Keratinocyte (primary cell): ENCODE data around the gene CPA5.

Experiments used
- EZH2 ChIP-seq: IDR thresholded peaks from one replicate; pipeline ENCODE4 v1.6.1; 2012; ENCODE audit warnings: inconsistent platforms, mild to moderate bottlenecking, low read length, moderate library complexity
- TF ChIP-seq, protein P1 (sequence below), 3 experiments: IDR thresholded peaks in 1 of 3; conservative IDR thresholded peaks in 1 of 3; optimal IDR thresholded peaks in 1 of 3; 2 replicates in 2 of 3; 3 replicates in 1 of 3; pipeline versions ENCODE3 to v1.5.1; 2011; ENCODE audit warnings: low read length in 3 of 3, mild to moderate bottlenecking in 3 of 3, moderate library complexity in 2 of 3, control low read depth in 1 of 3, inconsistent platforms in 1 of 3; ENCODE audit not compliant: insufficient read depth in 2 of 3; ENCODE audit errors: extremely low read depth in 1 of 3

- TF ChIP-seq, protein P1, sequence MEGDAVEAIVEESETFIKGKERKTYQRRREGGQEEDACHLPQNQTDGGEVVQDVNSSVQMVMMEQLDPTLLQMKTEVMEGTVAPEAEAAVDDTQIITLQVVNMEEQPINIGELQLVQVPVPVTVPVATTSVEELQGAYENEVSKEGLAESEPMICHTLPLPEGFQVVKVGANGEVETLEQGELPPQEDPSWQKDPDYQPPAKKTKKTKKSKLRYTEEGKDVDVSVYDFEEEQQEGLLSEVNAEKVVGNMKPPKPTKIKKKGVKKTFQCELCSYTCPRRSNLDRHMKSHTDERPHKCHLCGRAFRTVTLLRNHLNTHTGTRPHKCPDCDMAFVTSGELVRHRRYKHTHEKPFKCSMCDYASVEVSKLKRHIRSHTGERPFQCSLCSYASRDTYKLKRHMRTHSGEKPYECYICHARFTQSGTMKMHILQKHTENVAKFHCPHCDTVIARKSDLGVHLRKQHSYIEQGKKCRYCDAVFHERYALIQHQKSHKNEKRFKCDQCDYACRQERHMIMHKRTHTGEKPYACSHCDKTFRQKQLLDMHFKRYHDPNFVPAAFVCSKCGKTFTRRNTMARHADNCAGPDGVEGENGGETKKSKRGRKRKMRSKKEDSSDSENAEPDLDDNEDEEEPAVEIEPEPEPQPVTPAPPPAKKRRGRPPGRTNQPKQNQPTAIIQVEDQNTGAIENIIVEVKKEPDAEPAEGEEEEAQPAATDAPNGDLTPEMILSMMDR (optimal IDR thresholded peaks at IDR 0.05 in 1 of 3, IDR thresholded peaks at IDR 0.05 in 1 of 3, conservative IDR thresholded peaks at IDR 0.05 in 1 of 3; ENCODE audit: extremely low read depth in 1 of 3, insufficient read depth in 2 of 3, low read length in 3 of 3) = no peak
- no peak for TF ChIP-seq EZH2
Measured at GRCh38 chr7:130384841-130385599, 40.4 kb downstream of the CPA5 start.
